ENCODE measurements around the gene IGFBP2. TPM values are rescaled to one million over a fixed set of nuclear protein-coding genes. Genes with fewer than 3 reads are reported as not detected.

IGFBP2 gene, protein sequence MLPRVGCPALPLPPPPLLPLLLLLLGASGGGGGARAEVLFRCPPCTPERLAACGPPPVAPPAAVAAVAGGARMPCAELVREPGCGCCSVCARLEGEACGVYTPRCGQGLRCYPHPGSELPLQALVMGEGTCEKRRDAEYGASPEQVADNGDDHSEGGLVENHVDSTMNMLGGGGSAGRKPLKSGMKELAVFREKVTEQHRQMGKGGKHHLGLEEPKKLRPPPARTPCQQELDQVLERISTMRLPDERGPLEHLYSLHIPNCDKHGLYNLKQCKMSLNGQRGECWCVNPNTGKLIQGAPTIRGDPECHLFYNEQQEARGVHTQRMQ
- polyA plus RNA-seq = 3.9 to 47.0 TPM (median 10.2 TPM) in 3 replicates
- polyA plus RNA-seq (2011; ENCODE audit: low read depth) = 29.0 TPM
- 16.8 and 41.0 TPM in 2 replicates for polyA plus RNA-seq (2011; cell fraction: cytosol; rRNA removed)
- 43.8 and 102 TPM in 2 replicates for polyA plus RNA-seq (2011; cell fraction: nucleus; rRNA removed)
- polyA plus RNA-seq (2012; ENCODE audit: low replicate concordance) = 5.6 and 17.3 TPM in 2 replicates
- 2.5 to 16.2 TPM (median 5.7 TPM) in 3 replicates for polyA minus RNA-seq
- polyA minus RNA-seq (2011; cell fraction: cytosol; rRNA and poly(A)+ RNA removed) = 42.2 TPM
- 31.9 and 32.7 TPM in 2 replicates for polyA minus RNA-seq (2011; cell fraction: nucleus; rRNA and poly(A)+ RNA removed)

DNA sequence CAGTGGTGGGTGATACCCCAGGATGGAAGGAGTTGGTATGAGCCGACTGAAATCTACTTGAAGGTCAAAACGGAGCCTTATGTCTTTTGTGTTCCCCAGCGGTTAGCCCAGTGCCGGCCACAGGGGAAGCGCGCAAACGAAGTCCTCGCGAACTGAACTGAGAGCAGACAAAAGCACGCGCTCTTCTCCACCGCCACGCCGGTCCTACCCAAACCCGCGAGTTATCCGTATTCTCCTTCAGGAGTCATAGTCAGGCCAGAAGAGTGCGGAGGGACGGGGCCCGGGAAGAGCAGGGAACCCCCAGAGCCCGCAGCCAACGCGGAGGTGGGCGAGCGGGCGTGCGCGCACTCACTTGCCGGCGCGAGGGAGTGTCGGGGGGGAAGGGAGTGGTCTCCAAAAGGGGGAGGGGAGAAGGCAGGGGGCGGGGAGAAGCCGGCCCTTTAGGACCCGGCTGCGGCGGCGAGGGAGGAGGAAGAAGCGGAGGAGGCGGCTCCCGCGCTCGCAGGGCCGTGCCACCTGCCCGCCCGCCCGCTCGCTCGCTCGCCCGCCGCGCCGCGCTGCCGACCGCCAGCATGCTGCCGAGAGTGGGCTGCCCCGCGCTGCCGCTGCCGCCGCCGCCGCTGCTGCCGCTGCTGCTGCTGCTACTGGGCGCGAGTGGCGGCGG lies at the start of gene IGFBP2:
Gene IGFBP2, plus strand, starts transcription at position 469 of the 664 bp plus-strand sequence. Its CDS starts 104 bp downstream, at position 573.
- H3K27ac ChIP-seq (ENCODE audit: control insufficient read depth, insufficient read depth, low read length) = no peak within 1 kb of the TSS
- H3K9ac ChIP-seq (ENCODE audit: control insufficient read depth, extremely low read depth, insufficient read depth, low read length) = no peak within 1 kb of the TSS
- H3K4me3 ChIP-seq (ENCODE audit: control insufficient read depth in 2 of 3, extremely low read depth in 1 of 3, insufficient read depth in 2 of 3, low read depth in 1 of 3, low read length in 3 of 3) = peak within 1 kb of the TSS; percentile 36 to 59 (median 53)
- FAIRE-seq (no peak), DNase-seq (ENCODE audit: low read depth, low spot score) (no peak)
- no peaks in the 10 kb centered on the region for H4K20me1 ChIP-seq (ENCODE audit: control insufficient read depth, extremely low read depth, insufficient read depth, low read length)
- H3K27me3 ChIP-seq (ENCODE audit: control insufficient read depth, extremely low read depth, insufficient read depth, low read length) = peaks cover 40% of the 10 kb centered on the region
- TF ChIP-seq, protein P1, sequence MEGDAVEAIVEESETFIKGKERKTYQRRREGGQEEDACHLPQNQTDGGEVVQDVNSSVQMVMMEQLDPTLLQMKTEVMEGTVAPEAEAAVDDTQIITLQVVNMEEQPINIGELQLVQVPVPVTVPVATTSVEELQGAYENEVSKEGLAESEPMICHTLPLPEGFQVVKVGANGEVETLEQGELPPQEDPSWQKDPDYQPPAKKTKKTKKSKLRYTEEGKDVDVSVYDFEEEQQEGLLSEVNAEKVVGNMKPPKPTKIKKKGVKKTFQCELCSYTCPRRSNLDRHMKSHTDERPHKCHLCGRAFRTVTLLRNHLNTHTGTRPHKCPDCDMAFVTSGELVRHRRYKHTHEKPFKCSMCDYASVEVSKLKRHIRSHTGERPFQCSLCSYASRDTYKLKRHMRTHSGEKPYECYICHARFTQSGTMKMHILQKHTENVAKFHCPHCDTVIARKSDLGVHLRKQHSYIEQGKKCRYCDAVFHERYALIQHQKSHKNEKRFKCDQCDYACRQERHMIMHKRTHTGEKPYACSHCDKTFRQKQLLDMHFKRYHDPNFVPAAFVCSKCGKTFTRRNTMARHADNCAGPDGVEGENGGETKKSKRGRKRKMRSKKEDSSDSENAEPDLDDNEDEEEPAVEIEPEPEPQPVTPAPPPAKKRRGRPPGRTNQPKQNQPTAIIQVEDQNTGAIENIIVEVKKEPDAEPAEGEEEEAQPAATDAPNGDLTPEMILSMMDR (optimal IDR thresholded peaks at IDR 0.05 in 1 of 3, IDR thresholded peaks at IDR 0.05 in 1 of 3, conservative IDR thresholded peaks at IDR 0.05 in 1 of 3; ENCODE audit: extremely low read depth in 1 of 3, insufficient read depth in 2 of 3, low read length in 3 of 3) = no peak
- TF ChIP-seq EZH2 (IDR thresholded peaks at IDR 0.05; ENCODE audit: low read length) = peak; percentile 53
- H3K9me3 ChIP-seq (ENCODE audit: control insufficient read depth, low read depth, low read length) = no peaks in the 10 kb centered on the region
- peak within 1 kb of the TSS; percentile 83 for H3K4me2 ChIP-seq (ENCODE audit: control insufficient read depth, extremely low read depth, insufficient read depth, low read depth, low read length)
- H3K9me1 ChIP-seq (ENCODE audit: control insufficient read depth, extremely low read depth, insufficient read depth, low read length) = no peaks in the 10 kb centered on the region
- peak within 1 kb of the TSS; percentile 37 for H2AFZ ChIP-seq (ENCODE audit: control insufficient read depth, low read length)
- peaks cover 12% of the 10 kb centered on the region for H3K4me1 ChIP-seq (ENCODE audit: control insufficient read depth, extremely low read depth, insufficient read depth, low read length)
- H3K36me3 ChIP-seq (ENCODE audit: control insufficient read depth in 2 of 2, extremely low read depth in 1 of 2, insufficient read depth in 2 of 2, low read length in 2 of 2) = no peaks in the 10 kb centered on the region
- dilution Hi-C loops (cut with MboI; ENCODE audit: extremely low pct_ligation_motif_present, low sequenced_read_pairs) = no loop called here
- no peaks in the 10 kb centered on the region for H3K79me2 ChIP-seq (ENCODE audit: control insufficient read depth, insufficient read depth, low read length)

DNA sequence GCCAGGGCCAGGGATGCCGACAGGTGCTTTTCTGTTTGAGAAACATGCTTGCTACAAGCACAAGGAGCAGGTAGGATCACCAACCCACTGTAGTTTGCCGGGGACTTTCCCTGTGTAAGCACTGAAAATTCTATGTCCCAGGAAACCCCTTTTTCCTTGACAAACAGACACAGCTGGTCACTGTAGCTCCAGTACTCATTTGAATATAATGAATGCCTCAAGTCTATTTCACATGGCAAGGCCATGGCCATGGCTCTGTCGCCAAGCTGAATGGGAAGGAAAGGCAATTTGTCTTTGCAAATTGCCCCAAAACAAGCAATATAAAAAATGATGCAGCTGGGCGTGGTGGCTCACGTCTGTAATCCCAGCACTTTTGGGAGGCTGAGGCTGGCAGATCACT lies 49.6 kb upstream of the IGFBP2 start:
- Histone ChIP-seq H3K4me2 (ENCODE audit: control insufficient read depth, extremely low read depth, insufficient read depth, low read depth, low read length) (no peak overlapping the region), H3K9ac (ENCODE audit: control insufficient read depth, extremely low read depth, insufficient read depth, low read length) (no peak overlapping the region), H2AFZ (ENCODE audit: control insufficient read depth, low read length) (no peak overlapping the region), H3K79me2 (ENCODE audit: control insufficient read depth, insufficient read depth, low read length) (no peaks in the 10 kb centered on the region), H3K27ac (ENCODE audit: control insufficient read depth, insufficient read depth, low read length) (no peak overlapping the region), H3K27me3 (ENCODE audit: control insufficient read depth, extremely low read depth, insufficient read depth, low read length) (peaks cover 41% of the 10 kb centered on the region), H3K4me1 (ENCODE audit: control insufficient read depth, extremely low read depth, insufficient read depth, low read length) (no peaks in the 10 kb centered on the region), H3K9me3 (ENCODE audit: control insufficient read depth, low read depth, low read length) (no peaks in the 10 kb centered on the region), H4K20me1 (ENCODE audit: control insufficient read depth, extremely low read depth, insufficient read depth, low read length) (no peaks in the 10 kb centered on the region), H3K9me1 (ENCODE audit: control insufficient read depth, extremely low read depth, insufficient read depth, low read length) (no peaks in the 10 kb centered on the region), H3K36me3 (ENCODE audit: control insufficient read depth in 2 of 2, extremely low read depth in 1 of 2, insufficient read depth in 2 of 2, low read length in 2 of 2) (no peaks in the 10 kb centered on the region), H3K4me3 (ENCODE audit: control insufficient read depth in 2 of 3, extremely low read depth in 1 of 3, insufficient read depth in 2 of 3, low read depth in 1 of 3, low read length in 3 of 3) (no peak overlapping the region)
- no peak for DNase-seq (ENCODE audit: low read depth, low spot score)
- dilution Hi-C loops (cut with MboI; ENCODE audit: extremely low pct_ligation_motif_present, low sequenced_read_pairs) = no loop called here
- TF ChIP-seq EZH2 (IDR thresholded peaks at IDR 0.05; ENCODE audit: low read length) = no peak
- TF ChIP-seq, protein P1 (optimal IDR thresholded peaks at IDR 0.05 in 1 of 3, IDR thresholded peaks at IDR 0.05 in 1 of 3, conservative IDR thresholded peaks at IDR 0.05 in 1 of 3; ENCODE audit: extremely low read depth in 1 of 3, insufficient read depth in 2 of 3, low read length in 3 of 3) = no peak
- no peak for FAIRE-seq

Data from keratinocyte (primary cell).